Stimulated activated CD8-positive, alpha-beta memory T cell treated with anti-CD3 and anti-CD28 coated beads, Interleukin-4, amount 100 ng/mL, for 48 hours (primary cell): ENCODE measurements around the gene LGI4.

Experiments
- DNase-seq: peaks from one replicate; pipeline ENCODE4 v3.0.0-alpha.2; 2020

The LGI4 gene

DNA sequence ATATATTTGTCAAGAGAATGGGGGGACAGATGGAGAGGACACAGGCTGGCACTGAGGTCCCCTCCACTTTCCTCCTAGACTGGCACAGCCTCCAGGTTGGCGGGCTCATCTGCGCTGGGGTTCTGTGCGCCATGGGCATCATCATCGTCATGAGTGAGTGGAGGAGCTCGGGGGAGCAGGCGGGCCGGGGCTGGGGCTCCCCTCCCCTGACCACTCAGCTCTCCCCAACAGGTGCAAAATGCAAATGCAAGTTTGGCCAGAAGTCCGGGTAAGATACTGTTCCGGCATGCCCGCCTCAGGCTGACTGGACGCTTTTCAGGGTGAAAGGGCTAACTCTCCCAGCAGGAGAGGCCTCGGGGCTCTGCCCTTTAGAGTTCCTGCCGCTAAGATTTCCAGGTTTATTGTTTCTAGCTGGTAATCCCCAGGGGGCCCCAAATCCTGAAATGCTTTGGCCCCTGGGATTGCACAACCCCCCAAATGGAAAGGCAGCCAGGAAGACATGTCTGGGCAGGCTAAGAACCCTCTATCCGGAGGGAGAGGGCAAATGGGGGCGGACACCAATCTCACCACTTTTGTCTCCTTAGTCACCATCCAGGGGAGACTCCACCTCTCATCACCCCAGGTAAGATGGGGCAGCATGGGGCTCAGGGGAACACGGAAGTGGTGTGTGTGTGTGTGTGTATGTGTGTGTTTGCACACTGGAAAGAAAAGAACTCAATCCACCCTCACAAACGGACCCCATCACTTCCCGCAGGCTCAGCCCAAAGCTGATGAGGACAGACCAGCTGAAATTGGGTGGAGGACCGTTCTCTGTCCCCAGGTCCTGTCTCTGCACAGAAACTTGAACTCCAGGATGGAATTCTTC is 11.9 kb downstream of the LGI4 start:
- no peak for DNase-seq

DNA sequence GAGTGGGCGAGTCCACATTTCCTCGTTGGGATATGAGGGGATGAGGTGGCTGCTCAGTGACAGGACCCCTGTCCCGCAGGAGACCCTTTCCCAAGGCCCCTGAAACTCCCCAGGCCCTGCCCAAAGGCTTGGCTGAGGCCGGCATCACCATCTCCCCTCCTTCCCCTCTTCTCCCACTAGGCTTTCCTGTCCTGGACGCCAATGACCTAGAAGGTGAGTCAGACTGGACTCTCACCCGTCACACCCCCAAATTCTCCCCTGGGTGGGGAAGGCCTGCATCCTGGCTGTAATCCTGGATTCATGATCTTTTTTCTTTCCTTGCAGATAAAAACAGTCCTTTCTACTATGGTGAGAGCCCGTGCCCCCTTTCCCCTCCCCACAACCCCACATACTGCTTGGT is 14.0 kb downstream of the LGI4 start:
- DNase-seq, result no peak

DNA sequence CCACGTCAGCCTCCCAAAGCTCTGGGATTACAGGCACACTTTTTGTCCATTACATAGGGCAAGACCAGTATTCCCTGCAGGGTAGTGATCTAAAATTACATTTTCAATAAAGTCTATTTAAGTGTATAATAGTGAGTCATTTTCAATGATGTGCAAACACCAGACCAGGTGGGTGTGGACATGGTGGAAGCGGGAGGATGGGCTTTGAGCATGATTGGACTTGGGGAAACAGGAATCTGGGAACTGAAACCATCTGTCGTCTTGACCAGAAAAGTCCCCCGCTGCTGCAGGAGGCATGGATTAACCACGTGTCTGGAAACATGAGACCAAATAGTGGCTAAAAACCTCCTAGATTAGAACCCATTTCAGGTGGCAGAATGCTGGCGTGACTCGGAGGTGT is 14.4 kb downstream of the LGI4 start:
- DNase-seq, result no peak

DNA sequence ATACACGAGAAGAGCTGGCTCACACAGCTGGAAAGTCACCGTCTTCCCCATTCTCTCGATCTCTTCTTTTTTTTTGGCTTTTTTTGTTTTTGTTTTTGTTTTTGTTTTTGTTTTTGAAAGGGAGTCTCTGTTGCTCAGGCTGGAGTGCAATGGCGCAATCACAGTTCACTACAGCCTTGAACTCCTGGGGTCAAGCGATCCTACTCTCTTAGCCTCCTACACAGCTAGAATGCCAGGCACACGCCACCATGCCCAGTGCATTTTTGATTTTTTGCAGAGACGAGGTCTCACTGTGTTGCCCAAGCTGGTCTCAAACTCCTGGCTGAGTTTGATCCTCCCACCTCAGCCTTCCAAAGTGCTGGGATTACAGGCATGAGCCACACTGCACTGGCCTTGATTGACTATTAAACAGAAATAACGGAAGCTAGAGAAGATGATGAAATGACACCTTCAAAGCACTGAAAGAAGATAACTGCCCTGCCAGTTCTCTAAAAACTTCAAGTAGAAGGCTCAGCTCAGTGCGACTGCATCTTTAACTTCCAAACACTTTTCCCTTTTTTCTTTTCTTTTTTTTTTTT is 15.2 kb downstream of the LGI4 start:
- no peak for DNase-seq

DNA sequence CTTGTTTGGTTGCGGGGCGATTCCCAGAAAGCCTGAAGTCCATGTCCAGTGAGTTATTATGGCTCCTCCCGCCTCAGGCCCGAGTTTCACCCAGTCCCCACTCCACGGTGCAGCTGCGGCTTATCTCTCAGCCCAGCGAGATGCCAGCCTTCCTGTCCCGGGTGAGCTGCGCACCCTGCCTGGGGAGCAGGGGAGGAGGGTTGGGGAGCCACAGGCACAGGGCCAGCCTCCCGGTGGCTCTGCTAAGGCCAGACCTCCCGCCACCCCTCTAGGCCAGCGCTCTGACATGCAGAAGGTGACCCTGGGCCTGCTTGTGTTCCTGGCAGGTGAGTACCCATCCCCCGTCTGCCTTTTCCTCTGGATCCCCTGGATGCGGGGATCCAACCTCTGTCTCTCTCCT is 15.8 kb downstream of the LGI4 start:
- no peak for DNase-seq

DNA sequence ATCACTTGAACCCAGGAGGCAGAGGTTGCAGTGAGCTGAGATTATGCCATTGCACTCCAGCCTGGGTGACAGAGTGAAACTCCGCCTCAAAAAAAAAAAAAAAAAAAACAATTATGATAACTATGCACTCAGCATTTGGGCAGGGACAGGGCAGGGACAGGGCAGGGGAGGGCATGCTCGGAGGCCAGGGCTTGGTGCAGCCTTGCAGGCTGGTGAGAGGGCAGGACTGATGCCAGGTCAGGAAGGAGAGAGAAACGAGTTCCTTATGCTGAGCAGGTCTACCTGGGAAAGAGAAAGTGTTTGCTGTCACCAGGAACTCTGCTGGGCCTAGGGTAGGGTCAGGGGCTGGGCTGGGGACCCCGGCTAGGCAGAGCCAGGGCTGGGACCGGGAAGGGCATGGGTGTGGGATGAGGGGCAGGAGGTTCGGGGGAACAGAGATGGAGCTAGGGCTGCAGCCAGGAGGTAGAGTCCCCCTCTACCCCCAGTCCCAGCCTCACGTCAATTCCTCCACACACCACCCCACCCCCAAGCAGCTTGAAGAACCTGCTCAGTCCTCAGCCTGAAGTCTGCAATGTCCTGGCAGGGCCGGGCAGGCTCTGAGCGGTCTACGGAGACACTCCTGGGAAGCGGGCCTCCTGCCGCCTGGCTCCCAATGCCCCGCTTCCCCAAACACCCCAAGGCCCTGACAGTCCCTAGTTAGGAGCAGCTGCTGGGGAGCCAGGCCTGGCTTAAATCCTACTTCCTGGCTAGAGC is 16.4 kb downstream of the LGI4 start:
- DNase-seq, result no peak

DNA sequence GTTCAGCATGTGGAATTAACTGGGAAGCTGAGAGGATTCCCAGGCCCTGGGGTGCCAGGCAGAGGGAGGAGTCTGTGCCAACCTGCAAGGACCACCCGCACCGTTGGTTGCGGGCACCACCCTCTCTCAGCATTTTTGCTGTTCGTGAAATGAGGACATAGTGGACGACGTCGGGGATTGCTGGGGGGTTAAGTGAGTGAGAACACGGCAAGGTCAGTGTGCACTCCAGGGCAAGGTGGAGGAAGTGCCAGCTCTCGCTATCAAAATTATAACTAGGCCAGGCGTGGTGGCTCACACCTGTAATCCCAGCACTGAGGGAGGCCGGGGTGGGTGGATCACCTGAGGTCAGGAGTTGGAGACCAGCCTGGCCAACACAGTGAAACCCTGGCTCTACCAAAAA is 17.1 kb downstream of the LGI4 start:
- DNase-seq, result no peak

DNA sequence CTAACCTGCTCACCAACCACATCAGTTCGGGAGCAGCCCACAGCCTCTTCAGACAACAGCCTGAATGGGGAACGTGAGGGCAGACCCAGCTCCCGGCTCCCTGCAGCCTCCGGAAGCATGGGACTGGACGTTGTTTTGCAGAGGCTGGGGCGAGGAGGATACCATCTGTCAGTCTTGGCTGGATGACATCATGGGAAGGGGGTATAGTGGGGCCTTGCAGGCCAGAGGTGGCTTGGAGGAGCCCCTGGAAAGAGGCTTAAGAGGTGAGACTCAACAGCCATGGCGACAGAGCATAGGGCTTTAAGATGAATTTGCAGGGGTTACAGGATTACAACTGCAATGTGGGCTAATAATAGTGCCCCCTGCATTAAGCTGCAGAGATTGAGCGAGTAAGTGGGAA is 17.7 kb downstream of the LGI4 start:
- DNase-seq, result no peak

DNA sequence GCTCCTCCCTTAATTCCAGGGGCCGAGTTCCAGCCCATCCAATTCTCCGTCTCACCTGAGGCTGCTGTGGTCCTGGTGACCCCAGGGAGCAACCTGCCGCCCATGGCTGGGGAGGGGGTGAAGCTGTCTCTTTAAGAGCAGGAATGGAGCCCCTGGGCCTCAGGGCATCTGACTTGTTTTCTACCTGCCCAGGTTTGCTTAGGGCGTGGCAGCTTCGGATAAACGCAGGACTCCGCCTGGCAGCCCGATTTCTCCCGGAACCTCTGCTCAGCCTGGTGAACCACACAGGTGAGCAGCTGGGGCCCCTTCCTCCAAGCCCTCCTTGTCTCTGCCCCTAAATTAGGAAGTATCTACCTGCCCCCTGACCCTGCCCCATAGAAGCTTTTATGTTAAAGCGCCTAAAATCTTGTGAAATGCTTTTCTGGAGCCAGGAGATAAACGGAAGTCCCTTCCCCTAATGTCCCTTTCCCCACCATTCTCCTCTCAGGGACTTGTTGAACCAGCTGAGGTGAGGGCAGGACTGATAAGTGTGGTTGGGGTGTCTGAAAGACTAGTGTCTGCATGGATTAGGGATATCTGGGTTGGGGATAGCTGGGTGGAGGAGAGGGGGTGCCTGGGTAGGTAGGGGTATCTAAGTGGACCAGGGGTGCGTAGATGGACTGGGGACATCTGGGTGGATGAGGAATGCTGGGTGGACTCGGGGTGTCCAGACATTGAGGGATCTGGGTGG is 18.6 kb downstream of the LGI4 start:
- no peak for DNase-seq

DNA sequence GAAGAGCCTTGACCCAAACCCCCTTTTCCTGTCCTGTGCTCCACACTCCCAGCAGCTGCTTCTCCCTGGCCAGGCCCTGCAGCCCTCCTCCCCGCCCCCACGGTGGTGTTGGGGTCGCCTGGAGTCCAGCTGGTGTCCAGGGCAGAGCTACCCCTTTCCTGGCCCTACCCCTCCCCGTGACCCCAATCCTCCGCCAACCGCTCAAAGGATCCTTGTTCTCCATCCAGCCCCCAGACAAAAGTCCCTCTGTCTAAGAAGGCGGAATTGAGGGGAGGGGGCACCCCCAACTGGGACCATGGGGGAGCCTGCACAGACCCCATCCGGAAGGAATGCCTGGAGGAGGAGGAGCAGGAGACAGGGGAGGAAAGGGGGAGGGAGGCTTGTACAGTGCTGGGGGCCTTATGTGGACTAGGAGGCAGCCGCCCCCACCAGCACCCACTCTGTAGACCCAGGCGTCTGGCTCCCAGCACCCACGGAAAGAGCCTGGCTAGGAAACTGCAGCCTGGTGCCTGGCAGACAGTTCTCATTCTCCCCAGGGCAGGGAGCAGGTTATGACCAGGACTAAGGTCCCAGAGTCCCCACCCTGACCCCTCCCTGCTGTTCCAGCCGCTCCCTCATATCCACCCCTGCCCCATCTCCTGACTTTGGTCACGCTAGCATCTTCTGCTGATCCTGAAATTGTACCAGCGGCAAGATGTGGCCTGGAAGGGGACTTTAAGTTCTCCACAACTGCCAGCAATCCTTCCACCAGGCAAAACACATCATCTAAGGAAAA is 19.5 kb downstream of the LGI4 start, which contains the start of gene FXYD3:
TSS of gene FXYD3 (plus strand) at position 647 of the 775 bp plus-strand sequence. CDS start 3,554 bp downstream, outside the sequence.
- no peak for DNase-seq

DNA sequence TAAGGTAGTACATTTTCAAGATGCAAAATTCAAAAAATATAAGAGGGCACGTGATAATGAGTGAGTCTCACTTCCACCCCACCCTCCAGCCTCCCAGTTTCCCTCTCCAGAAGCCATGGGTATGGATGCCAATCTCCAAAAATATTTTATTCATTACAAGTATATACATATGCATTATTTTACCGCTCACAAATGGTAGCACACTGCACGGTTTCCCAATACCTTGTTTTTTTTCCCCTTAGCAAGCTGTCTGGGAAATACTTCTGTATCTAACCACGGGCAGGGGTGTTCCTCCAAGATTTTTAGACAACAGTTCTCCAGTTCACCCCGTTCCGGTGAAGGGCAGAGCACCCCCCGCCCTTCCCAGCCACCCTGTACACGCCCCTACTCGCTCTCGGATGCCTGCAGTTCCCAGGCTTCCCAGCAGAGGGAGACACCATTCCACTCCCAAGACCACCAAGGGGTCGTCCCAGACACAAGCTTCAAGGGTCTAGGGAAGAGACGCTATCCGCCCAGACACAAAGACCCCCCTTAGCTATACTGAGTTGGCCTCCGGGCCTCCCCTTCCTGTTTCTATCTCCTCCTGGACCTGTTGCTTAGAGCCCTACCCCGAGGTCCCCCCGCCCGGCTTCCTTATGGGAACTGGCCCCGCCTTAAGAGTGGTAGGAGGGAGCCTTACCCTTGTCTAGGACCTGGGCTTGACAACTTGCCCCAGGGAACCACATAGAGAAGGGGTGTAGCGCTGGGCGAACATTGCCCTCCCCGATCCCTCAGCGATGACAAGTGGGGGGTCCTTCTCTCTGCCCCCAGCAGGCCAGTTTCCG is 20.3 kb downstream of the LGI4 start:
- peak; percentile 88 for DNase-seq

DNA sequence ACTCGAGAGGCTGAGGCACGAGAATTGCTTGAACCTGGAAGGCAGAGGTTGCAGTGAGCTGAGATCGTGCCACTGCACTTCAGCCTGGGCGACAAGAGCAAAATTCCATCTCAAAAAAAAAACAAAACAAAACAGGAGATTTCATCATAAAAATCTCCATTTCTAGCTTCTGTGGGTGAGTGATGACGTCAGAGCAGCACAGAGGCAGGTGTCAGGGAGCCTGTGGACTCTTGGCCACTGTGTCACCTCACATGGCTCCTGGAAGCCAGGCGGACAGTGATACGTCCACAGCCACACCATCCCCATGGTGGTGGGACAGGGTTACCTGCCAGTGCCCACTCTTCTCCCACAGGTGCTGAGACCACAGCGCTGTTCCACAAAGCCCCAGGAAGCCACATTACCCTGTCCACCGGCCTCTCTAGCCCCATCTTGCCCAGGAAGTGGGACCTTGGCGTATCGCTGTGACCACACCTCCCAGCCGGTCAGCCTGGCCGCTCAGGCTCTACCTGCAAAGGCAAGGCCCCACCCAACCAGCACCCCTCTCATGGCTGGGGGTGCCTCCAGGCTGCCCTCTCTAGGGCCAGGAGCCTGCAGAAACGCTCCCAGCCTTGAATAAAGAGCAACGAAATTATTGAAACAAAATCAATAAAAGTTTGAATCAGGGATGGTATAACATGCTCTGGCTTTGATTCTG is 21.7 kb downstream of the LGI4 start:
- no peak for DNase-seq

DNA sequence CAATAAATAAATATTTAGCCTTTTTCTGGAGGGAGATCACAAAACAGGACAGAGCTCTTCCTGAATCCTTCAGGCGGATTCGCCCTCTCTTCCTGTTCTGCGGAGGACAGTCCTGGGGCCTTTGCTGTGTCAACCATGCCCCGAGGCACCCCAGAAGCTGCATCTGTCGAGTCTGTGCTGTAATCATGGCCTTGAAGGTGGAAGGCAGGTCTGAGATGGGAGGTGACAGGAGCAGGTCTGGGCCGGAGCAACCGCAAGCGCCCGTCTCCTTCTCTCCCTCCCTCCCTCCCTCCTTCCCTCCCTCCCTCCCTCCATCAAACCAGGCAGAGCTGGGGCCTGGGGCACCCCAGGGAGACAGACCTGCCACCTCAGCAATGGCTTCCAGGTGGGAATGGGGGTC is 23.9 kb downstream of the LGI4 start:
- no peak for DNase-seq

DNA sequence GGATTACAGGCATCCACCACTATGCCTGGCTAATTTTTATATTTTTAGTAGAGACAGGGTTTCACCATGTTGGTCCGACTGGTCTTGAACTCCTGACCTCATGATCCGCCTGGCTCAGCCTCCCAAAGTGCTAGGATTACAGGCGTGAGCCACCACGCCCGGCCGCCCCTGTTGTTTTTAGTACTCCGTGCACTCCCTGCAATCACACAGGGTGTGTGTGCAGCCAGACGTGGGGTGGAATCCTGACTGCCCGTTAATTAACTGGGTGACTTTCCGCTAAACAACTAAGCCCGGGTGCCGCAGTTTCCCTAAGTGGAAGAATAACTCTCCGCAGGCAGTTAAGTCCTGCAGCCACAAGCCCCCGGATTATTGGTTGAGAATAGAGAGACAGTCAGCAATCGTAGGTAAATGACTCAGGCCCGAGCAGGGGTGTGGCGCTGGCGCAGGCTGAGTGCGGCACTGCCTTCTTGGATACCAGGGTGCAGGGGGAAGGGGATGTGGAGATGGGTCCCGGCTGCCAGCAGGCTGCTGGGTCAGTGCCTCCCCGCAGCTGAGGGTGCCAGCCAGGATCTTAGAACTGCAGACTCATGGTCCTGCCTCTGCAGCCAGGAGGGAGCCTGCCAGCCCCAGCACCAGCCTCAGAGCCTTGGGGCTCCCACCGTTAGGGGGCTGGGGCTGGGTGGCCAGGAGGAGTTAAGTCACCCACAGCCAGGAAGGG is 25.3 kb downstream of the LGI4 start:
- DNase-seq, result no peak

DNA sequence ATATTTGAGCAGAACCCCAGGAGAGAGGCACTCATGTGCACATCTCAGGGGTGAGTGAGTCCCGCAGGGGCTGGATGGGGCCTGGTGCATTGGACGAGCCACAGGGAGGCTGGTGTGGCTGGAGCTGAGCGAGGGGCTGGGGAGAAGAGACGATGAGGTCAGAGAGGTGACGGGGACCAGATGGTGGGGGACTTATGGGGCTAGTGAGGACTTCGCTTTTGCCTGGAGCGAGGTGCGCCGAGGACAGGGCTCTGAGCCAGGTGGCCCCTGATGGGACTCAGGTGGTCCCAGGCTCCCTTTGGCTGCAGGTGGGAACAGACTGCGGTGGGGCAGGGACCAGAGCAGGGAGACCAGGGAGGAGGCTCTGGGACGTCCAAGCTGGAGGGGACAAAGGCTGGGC is 26.1 kb downstream of the LGI4 start:
- no peak for DNase-seq

DNA sequence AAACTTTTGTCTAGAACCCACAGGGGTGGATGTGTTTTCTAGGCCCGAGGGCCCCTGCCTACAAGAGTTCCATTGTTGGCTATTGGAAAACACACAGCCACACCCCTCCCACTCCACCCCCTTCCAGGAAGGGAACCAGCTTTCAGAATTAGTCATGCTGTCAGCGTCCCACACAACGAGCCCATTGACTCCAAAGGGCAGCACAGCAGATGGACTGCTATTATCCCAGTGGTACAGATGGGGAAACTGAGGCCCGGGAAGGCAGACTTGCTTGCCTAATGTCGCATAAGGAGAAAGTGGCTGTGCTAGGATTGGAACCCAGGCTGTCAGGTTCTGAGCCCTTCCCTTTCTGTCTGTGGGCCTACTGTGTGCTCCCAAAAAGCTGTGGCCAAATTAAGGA is 27.3 kb downstream of the LGI4 start:
- peak; percentile 38 for DNase-seq

DNA sequence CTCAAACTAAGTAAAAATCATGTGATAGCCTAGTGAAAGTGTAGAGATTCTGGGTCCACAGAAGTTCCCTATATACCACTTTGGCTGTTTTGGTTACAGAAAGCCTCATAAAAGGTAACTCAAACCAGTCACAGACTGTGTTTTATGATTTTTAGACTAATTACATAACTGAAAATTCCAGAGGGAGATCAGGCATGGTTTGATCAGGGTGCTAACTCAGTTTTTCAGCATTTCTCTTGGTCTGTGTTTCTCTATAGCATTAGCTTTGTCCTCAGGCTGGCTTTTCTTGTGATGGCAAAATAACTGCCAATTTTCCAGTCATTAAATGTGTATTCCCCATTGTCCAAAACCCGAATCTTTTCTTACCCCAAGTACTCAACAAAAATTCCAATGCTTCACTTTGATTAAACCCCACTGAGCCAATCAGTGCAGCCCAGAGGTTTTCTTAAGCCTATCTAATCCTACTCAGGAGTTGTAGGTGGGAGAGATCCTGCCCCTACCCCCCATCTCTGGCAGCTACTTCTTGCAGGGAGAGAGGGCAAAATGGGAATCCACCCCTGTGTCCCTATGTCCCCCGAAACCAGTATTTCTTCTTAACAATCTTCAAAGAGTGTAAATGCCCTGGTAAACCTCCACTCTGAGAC is 27.8 kb downstream of the LGI4 start:
- DNase-seq, result no peak

DNA sequence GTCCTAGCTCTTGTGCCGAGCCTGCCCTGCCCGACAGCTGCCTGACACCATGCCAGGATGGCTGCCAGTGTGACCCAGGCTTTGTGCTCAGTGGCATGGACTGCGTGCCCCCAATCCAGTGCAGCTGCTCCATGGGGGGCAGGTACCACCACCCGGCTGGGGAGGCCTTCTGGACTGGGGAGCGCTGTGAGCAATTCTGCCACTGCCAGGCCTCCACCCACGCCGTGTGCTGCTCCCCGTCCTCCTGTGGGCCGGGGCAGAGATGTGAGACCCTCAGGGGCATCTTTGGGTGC is 28.6 kb downstream of the LGI4 start:
- no peak for DNase-seq

DNA sequence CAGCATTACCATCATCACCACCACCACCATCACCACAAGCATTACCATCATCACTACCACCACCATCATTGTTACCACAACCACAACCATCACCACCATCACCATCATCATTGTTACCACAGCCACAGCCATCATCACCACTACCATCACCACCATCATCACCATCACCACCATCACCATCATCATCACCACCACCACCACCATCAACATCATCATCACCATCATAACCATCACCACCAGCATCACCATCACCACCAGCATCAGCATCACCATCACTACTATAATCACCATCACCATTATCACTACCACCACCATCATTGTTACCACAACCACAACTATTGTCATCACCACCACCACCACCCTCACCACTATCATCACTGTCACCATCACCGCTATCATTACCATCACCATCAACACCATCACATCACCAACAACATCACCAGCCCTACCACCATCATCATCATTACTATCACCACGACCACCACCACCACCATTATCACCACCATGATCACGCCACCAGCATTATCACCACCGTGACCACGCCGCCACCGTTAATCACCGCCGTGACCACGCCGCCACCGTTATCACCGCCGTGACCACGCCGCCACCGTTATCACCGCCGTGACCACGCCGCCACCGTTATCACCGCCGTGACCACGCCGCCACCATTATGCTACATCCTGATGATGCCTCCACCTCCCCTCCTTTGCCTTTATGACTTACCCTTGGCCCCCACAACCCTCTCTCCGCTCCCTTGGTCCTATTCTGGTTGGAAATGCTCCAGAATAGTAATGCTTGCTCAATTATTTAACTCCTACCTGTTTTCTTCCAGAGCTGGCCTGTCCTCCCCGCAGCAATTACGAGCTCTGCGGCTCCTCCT is 29.2 kb downstream of the LGI4 start:
- DNase-seq, result no peak
